Stimulated activated CD4-positive, alpha-beta T cell treated with anti-CD3 and anti-CD28 coated beads, Interleukin-2, amount 100 ng/mL, for 4 hours (primary cell): ENCODE data around the gene ACSM4.
"Not testable (repeated sequence)": the region's sequence is repeated elsewhere in the genome, so short reads cannot be mapped to it uniquely, and the experiment has no call there.

Experiments
- DNase-seq: peaks from one replicate; pipeline ENCODE4 v3.0.0-alpha.2; 2020; ENCODE audit warnings: low read depth

ACSM4 gene

DNA sequence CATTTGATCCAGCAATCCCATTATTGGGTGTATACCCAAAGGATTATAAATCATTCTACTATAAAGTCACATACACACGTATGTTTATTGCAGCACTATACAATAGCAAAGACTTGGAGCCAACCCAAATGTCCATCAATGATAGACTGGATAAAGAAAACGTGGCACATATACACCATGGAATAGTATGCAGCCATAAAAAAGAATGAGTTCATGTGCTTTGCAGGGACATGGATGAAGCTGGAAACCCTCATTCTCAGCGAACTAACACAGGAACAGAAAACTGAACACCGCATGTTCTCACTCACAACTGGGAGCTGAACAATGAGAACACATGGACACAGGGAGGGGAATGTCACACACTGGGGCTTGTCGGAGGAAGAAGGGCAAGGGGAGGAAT lies 33.9 kb downstream of the ACSM4 start:
- not testable (repeated sequence) for DNase-seq

DNA sequence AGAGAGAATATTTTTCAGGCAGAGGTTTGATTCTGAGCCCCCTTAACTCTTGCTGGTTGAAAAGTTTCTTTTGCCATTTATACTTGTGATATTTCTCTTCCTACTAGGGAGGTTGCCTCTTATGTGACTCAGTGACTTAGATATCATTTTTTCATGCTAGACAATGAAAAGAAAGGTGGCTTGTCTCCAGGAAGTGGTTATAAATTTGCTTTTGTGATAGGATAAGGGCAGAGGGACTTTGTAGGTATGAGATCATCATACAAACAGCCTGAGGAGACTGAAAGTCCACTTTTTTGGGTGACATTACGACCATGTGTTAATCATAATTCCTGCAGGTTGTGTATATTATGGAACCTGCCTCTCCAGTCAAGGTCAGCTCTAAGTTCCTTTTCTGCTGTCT lies 35.8 kb downstream of the ACSM4 start:
- no peak for DNase-seq

DNA sequence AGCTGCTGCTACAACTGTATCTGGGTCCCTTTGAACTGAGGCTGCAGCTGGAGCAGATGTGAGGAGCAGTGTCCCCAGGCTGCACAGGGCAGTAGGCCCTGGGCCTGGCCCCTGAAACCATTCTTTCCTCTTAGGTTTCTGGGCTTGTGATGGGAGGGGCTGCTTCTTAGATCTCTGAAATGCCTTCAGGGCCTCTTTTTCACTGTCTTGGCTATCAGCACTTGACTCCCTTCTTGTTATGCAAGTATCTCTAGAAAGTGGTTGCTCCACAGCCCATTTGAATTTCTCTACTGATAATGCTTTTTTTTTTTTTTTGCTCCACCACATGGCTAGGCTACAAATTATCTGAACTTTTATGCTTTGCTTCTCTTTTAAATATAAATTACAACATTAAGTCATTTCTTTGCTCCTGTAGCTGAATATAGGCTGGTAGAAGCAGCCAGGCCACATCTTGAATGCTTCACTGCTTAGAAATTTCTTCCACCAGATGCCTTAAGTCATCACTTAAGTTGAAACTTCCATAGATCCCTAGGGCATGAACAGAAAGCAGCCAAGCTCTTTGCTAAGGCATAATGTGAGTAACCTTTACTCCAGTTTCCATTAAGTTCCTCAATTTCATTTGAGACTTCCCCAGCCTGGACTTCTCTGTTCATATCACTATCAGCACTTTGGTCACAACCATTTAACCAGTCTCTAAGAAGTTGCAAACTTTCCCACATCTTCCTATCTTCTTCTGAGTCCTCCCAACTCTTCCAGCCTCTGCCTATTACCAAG lies 41.1 kb downstream of the ACSM4 start:
- no peak for DNase-seq

DNA sequence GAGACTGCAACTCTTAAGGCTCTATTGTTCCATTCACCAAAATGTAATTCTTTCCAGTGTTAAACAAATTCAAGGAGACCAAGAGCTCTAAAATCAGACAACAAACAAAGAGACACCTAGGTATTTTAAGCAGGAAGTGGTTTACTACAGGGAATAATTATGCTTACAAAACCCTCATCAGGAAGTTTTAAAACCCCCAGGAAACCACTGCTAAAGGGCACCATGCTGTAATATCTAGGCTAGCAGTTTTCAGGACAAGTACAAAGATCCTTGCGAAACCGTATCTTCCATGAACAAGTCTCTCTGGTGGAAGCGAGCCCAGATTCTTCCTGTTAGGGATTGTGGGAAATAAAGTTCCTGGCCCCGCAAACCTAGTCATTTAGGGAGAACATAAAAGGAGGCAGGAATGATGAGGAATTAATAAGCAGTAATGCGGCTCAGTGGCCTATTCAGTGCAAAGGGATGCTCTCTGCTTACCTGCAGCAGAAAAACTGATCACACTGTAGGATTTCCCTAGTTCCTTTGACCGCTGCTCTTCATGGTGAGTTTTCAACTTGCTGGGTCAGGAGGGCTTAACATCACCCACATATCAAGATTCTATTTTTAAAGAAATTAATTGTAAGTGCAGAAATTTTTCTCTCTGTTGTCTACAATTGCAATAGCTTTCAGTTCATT lies 42.8 kb downstream of the ACSM4 start:
- DNase-seq, result no peak

DNA sequence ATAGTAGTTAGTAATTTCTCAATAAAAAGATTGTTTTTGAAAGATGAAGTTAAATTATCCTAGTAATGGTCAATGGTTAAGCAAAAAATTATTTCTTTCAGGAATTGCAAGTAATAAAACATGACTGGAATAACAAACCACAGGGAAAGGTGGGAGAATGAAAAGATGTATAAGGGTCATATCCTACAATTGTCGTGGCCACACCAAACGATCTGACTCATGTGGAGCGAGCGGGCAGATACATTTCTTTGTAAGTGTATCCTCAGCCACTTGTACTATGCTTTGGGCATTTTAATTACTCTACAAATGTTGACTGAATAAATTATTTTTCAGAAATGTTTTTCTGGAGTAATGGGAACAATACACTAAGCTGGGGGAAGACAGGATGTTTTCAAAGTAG lies 45.5 kb downstream of the ACSM4 start:
- DNase-seq, result no peak

DNA sequence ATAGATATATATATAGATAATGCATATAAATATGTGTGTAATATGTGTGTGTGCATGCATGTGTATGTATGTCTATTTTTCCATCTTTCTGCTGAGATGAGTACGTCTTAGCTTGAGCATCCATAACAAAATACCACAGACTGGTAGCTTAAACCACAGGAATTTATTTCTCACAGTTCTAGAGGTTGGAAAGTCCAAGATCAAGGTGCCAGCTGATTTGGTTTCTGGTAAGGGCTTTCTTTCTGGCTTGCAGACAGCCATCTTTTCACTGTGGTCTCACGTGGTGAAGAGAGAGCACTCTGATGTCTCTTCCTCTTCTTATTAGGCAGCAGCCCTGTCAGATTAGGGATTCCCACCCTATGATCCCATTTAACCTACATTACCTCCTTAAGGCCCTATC lies 47.3 kb downstream of the ACSM4 start:
- DNase-seq, result no peak

DNA sequence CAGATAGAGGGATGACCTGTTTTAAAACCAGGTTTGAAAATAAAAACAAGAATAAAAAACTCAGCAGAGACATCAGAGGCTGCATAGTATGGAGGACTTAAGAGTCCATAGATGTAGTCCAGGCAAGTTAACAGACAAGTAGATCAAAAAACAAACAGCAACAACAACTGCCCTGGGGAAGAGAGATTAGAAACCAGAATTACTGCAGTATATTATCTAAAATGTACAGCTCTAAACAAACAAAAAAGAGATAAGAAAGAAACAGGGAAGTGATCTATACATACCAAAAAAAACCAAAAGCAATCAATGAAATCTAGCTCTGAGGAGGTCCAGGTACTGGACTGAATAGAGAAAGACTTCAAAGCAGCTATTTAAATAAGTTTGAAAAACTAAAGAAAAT lies 48.8 kb downstream of the ACSM4 start:
- no peak for DNase-seq

DNA sequence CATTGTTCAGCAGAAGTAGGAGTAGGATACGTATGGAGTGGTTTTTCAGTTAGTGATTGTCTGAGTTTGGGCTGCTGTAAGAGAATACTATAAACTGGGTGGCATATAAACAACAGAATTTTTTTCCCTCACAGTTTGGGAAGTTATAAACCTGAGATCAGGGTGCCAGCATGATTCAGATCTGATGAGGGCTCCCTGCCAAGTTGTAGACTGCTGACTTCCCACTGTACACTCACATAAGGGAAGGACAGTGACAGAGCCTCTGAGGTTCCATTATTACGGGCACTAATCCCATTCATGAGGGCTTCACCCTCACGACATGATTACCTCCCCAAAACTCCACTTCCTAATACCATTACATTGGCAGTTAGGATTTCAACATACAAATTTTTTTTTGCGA lies 50.7 kb downstream of the ACSM4 start:
- DNase-seq, result no peak

DNA sequence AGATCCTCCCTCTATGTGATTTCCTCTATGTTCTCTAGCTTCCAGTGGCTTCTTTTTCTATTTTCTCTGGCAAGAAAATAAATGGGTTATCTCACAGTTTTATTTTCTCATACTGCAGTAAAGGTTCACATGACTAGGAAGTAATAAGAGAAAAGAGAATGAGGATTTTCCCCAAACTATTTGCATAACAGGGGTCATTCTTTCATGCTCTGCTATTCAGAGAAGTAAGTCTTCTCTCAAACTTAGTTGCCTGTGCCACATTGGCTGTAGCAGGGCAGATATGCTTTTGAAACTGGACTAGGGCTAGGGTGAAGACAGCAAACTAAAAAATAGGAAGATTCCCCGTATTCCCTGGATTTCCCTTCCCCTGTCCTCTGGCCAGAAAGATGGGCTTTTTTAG lies 57.4 kb downstream of the ACSM4 start:
- no peak for DNase-seq

DNA sequence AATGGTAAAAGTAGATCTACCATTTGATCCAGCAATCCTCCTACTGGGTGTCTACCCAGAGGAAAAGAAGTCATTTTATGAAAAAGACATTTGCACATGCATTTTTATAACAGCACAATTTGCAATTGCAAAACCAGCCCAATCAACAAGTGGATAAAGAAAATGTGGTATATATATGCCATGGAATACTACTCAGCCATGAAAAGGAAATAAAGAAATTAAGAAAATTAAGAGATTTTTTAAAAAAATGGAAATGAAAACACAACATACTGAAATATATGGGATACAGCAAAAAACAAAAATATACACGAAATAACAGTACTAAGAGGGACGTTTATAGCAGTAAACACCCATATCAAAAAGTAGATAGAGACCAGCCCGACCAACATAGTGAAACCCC lies 58.9 kb downstream of the ACSM4 start:
- no peak for DNase-seq

DNA sequence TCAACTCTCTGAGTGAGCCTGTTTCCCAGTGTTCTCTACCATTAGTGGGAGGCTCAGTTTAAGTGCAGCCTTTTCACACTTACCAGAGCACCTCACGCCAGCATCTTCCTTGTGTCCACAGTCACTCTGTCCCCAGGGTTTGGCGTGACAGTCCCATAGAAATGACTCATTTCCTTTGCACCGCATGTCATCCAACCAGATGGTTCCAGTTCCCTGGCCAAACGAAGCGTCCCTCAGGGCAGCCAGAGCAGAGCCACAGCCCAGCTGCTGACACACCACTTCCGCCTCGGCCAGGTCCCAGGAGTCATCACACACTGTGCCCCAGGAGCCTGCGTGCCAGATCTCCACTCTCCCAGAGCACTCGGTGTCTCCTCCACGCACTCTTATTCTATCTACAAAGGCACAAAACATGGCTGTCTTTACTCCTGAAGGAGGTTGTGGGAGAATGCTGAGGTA lies 65.4 kb downstream of the ACSM4 start:
- no peak for DNase-seq

DNA sequence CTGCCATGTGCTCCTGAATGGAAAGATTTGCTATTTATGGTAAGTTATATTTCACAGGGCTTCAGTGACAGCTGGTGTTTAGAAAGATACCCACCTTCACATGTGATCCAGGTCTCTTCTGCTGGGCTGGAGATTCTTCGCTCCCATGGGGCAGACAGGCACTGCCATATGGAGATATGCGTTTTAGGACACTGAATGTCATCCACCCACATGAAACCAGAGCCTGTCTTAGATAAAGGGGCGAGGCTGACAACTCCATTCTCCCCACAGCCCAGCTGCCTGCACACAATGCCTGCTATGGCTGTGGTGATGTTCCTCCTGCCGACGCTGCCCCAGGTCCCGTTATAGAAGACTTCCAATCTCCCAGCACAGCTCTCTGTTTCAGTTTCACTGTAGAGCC lies 69.4 kb downstream of the ACSM4 start:
- no peak for DNase-seq

DNA sequence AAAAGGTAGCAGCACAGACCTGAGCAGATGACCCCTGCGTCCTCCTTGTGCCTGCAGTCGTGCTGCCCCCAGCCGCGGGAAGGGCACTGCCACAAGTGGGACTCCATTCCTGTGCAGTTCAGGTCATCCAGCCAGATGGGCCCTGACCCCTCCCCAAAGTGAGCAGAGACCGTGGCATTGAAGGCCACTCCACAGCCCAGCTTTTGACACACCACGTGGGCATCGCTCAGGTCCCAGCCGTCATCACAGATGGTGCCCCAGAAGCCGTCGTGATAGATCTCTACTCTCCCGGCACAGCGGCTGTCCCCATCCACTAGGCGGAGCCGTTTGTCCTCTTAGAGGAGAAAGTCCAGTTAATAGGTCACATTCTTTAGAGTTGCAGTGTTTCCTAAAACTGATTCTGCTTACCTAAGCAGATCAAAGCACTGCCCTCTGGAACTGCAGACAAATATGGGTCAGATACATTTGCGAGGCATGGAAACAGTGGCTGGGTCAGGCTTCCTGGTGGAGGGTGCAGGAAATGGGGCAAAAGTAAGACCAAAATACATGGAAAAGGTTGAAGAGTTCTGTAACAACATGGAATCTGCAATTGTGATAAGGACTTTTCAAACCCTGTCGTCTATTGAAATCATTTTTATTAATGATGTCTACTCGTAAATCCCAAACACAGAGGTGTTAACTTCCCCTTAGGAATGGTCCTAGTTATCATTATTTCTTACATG lies 70.7 kb downstream of the ACSM4 start:
- no peak for DNase-seq

DNA sequence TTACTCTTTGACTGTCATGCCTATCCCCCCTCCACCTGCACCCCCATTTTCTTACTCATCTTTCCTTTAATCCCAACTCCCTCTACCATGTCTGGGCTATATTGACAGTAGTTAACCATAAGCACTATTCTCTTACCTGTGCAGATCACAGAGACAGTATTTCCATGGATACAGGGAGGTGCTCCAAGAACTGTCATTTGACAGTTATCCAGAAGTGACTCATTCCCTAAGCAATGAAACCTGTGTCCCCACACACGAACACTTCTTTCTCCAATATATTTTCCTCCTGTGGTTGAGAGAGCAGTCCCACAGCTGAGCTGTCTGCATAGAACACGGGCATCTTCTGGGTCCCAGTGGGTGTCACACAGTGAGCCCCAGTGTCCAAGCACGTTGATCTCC lies 71.3 kb downstream of the ACSM4 start:
- no peak for DNase-seq

DNA sequence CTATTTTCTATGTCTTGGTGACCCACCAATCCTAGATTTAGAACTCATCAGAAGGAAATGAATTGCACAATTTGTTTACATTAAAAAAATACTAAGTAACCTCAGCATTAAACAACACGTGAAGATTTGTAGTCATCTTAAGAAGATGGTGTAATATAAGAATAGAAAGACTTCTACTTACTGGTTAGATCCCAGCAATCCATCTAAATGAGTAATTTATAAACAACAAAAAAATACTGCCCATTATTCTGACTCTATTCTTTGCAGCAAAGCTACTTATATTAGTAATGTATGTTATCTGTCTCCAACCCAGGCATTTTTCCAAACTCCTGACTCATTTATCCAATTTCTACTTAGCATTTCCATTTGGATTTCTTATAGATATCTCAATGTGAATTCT lies 72.3 kb downstream of the ACSM4 start:
- no peak for DNase-seq
